NB4 (cell line): ENCODE data around the gene TOM1L1.

Experiments
- POLR2A ChIP-seq: IDR thresholded peaks from 2 replicates; pipeline ENCODE4 v1.6.1; 2011; ENCODE audit warnings: mild to moderate bottlenecking; ENCODE audit not compliant: insufficient read length; ENCODE audit errors: extremely low read depth
- TF ChIP-seq, protein P1 (sequence below): IDR thresholded peaks from one replicate; pipeline ENCODE4 v1.5.1; 2012; ENCODE audit warnings: low read depth, low read length

- TF ChIP-seq, protein P1, sequence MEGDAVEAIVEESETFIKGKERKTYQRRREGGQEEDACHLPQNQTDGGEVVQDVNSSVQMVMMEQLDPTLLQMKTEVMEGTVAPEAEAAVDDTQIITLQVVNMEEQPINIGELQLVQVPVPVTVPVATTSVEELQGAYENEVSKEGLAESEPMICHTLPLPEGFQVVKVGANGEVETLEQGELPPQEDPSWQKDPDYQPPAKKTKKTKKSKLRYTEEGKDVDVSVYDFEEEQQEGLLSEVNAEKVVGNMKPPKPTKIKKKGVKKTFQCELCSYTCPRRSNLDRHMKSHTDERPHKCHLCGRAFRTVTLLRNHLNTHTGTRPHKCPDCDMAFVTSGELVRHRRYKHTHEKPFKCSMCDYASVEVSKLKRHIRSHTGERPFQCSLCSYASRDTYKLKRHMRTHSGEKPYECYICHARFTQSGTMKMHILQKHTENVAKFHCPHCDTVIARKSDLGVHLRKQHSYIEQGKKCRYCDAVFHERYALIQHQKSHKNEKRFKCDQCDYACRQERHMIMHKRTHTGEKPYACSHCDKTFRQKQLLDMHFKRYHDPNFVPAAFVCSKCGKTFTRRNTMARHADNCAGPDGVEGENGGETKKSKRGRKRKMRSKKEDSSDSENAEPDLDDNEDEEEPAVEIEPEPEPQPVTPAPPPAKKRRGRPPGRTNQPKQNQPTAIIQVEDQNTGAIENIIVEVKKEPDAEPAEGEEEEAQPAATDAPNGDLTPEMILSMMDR, result no peak
- TF ChIP-seq POLR2A, result no peak
Observed at GRCh38 chr17:54907376-54907775, 6.7 kb downstream of the TOM1L1 start.
